Neutrophil (primary cell): ENCODE data around the gene PRDM11.

ENCODE experiments used
- H3K27ac ChIP-seq: fragments of 200-600 bp; sonication (generic); 2 replicates; pipeline ENCODE4 v1.5.1; 2016; ENCODE audit warnings: mild to moderate bottlenecking, moderate library complexity
- H3K27me3 ChIP-seq: fragments of 200-600 bp; sonication (generic); 2 replicates; pipeline ENCODE4 v1.6.0; 2016; ENCODE audit warnings: mild to moderate bottlenecking
- H3K36me3 ChIP-seq: fragments of 200-600 bp; sonication (generic); 2 replicates; pipeline ENCODE4 v1.5.1; 2017
- H3K4me1 ChIP-seq, 2 experiments: fragments of 200-600 bp in 1 of 2; sonication (generic) in 1 of 2; 1 replicate in 1 of 2; 2 replicates in 1 of 2; pipeline versions ENCODE4 v1.5.1 to v1.6.1; 2013 to 2016; ENCODE audit warnings: low read depth in 1 of 2, low read length in 1 of 2, mild to moderate bottlenecking in 1 of 2, moderate library complexity in 1 of 2; ENCODE audit not compliant: control insufficient read depth in 1 of 2, insufficient read depth in 1 of 2
- H3K4me3 ChIP-seq, 2 experiments: fragments of 200-600 bp in 1 of 2; sonication (generic) in 1 of 2; 1 replicate in 1 of 2; 2 replicates in 1 of 2; pipeline ENCODE4 v1.5.1; 2013 to 2016; ENCODE audit warnings: low read depth in 1 of 2, low read length in 1 of 2, mild to moderate bottlenecking in 1 of 2, moderate library complexity in 1 of 2
- H3K9me3 ChIP-seq: fragments of 200-600 bp; sonication (generic); 2 replicates; pipeline ENCODE4 v1.5.1; 2016
- TF ChIP-seq, protein P1 (sequence below): fragments of 200-600 bp; sonication (generic); IDR thresholded peaks from 2 replicates; pipeline ENCODE4 v1.5.1; 2016; ENCODE audit warnings: antibody characterized with exemption

Gene PRDM11

DNA sequence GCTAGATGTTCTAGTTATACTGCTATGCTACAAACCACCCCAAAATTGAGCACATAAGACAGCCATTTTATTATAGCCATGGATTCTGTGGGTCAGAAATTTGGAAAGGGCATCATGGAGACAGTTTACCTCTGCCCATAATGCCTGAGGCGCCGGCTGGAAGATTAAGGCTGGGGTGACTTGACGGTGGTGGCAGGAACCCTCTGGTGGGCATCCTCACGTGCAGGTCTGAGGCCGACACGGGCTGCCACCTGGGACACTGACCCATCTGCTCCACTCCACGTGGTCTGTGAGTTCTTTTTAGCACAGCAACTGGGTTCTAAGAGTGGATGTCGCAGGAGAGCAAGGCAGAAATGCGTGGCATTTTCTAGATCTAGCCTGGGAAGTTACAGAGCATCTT lies 40.0 kb upstream of the PRDM11 start:
- H3K27me3 ChIP-seq, result no peaks in the 10 kb centered on the region
- no peak overlapping the region for H3K4me3 ChIP-seq
- TF ChIP-seq, protein P1, sequence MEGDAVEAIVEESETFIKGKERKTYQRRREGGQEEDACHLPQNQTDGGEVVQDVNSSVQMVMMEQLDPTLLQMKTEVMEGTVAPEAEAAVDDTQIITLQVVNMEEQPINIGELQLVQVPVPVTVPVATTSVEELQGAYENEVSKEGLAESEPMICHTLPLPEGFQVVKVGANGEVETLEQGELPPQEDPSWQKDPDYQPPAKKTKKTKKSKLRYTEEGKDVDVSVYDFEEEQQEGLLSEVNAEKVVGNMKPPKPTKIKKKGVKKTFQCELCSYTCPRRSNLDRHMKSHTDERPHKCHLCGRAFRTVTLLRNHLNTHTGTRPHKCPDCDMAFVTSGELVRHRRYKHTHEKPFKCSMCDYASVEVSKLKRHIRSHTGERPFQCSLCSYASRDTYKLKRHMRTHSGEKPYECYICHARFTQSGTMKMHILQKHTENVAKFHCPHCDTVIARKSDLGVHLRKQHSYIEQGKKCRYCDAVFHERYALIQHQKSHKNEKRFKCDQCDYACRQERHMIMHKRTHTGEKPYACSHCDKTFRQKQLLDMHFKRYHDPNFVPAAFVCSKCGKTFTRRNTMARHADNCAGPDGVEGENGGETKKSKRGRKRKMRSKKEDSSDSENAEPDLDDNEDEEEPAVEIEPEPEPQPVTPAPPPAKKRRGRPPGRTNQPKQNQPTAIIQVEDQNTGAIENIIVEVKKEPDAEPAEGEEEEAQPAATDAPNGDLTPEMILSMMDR, result no peak
- peaks cover 14 to 15% of the 10 kb centered on the region in 2 experiments for H3K4me1 ChIP-seq
- no peaks in the 10 kb centered on the region for H3K36me3 ChIP-seq
- no peak overlapping the region for H3K27ac ChIP-seq
- H3K9me3 ChIP-seq, result no peaks in the 10 kb centered on the region

DNA sequence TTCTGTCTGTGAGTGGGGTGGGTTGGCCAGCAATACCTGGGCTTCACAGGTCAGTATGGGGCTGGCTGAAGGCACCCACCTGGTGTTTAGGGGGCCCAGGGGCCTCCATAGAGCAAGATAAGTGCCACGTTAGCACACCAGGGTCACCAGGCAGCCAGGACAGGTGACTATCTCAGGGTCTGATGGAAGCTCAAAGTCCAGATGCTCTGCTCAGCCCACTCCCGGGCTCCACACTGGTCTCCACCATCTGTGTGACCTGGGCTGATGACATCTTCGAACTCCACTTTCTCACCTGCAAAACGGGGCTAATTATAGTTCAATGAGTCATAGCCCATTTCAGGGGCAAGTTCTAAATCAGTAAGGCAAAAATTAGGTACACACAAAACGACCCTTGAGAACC lies 39.4 kb upstream of the PRDM11 start:
- TF ChIP-seq, protein P1, result no peak
- Histone ChIP-seq H3K36me3 (no peaks in the 10 kb centered on the region), H3K27ac (no peak overlapping the region), H3K4me3 (no peak overlapping the region), H3K9me3 (no peaks in the 10 kb centered on the region), H3K27me3 (peaks cover 2% of the 10 kb centered on the region), H3K4me1 (peaks cover 14% of the 10 kb centered on the region in 2 experiments)

DNA sequence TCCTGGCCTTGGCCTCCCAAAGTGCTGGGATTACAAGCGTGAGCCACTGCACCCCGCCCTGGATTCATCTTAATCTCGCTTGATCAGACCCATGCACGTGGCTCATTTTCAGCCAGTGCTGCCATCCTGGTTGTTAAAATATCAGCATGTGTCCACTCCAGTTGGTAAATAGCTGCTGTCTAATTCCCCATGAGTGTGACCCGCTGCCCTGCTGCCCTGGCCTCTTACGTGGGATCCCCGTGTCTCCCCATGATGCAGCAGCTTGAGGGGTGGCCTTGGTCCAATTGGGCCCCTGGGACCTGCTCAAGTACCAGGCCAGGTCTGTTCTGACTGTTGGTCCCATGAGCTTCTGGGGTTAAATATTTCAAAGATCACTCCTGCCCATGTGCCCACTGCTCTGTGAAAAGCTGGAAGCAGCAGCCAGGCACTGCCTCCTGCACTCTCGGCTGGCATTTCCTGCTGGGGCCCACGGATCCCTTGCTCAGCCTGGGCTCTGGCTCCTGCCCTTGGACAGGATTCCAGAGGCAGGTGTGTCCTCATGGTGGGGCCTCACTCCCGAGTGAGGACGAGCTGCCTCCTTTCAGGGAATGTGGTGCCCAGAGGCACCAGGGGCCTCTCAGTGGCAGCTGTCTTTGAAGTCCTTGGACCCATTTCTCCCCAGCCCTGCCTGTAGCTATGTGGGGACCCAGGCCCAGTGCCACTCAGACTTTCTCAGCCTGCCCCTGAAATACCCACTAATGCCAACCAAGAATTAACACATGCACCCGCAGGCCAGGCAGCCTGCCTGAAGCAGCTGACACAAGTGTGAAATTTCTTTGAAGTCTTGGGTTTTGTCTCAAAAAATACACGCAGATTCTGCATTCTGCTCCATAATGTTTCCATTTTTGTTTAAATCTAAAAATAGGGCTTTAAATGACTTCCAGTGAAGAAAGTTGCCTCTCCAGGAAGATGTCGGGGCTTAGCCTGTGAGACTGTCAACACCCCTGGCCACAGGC lies 38.1 kb upstream of the PRDM11 start:
- no peaks in the 10 kb centered on the region for H3K9me3 ChIP-seq
- H3K36me3 ChIP-seq, result no peaks in the 10 kb centered on the region
- peaks cover 8% of the 10 kb centered on the region for H3K27me3 ChIP-seq
- no peak overlapping the region for H3K4me3 ChIP-seq
- H3K27ac ChIP-seq, result no peak overlapping the region
- H3K4me1 ChIP-seq, result peaks cover under 1% of the 10 kb centered on the region in 2 experiments
- TF ChIP-seq, protein P1, result no peak

DNA sequence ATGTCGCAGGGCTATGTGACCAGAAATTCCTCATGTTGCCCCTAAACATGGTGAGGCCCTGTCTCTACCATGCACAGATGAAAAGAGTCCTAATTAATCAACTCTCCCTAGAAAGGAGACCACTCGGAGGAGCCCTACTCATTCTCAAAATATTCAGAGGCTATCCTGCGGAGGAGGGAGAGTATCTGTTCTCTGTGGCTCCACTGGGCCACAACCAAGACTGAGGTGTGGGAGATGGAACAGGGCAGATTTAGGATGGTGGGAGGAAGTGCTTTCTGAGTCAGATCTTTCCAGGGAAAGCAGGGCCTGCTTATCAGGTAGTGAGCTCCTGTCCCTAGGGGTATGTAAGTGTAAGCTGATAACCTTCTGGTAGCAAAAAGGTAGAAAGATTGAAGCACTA lies 37.0 kb upstream of the PRDM11 start:
- Histone ChIP-seq H3K36me3 (no peaks in the 10 kb centered on the region), H3K27ac (no peak overlapping the region), H3K4me3 (no peak overlapping the region), H3K27me3 (peaks cover 15% of the 10 kb centered on the region), H3K9me3 (no peaks in the 10 kb centered on the region), H3K4me1 (no peaks in the 10 kb centered on the region)
- TF ChIP-seq, protein P1, result no peak

DNA sequence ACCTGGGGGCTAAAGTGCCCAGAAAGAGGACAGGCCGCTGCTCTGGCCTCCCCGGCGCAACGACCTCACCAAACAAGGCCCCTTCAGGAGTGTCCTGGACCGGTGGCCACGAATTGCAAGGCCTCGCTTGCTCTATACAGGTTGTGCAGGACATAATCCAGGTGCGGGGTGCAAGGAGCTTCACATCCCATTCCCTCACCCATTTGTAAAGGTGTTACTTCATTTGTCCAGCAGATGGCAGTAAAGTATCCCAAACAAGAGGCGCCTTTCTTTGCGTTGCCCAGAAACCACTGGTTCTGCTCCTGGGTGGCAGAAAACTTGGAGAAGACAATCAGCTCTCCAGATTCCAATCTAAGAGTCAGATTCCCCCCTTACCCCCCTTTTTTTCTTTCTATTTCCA lies 35.9 kb upstream of the PRDM11 start:
- Histone ChIP-seq H3K36me3 (no peaks in the 10 kb centered on the region), H3K4me3 (no peak overlapping the region), H3K27me3 (peaks cover 21% of the 10 kb centered on the region), H3K4me1 (no peaks in the 10 kb centered on the region), H3K27ac (no peak overlapping the region), H3K9me3 (no peaks in the 10 kb centered on the region)
- TF ChIP-seq, protein P1, result peak; percentile 78
